ENCODE results near the gene SLC6A5.

GRCh38 chr11:20634044-20634443, 34.6 kb downstream of the SLC6A5 start:
- TF ChIP-seq POLR2A (IDR thresholded peaks at IDR 0.05; ENCODE audit: low read length), result no peak
- no peak for TF ChIP-seq GATA1 (IDR thresholded peaks at IDR 0.05; ENCODE audit: low read depth, low read length)

Data from erythroblast (primary cell).